Neural progenitor cell (in vitro differentiated cells): ENCODE data around the gene TAS2R43. TPM values are rescaled to one million over a fixed set of nuclear protein-coding genes. Genes with fewer than 3 reads are reported as not detected.
"Not testable (repeated sequence)": the region's sequence is repeated elsewhere in the genome, so short reads cannot be mapped to it uniquely, and the experiment has no call there.

Experiments
- DNase-seq: peaks from one replicate; pipeline ENCODE4 v3.0.0-alpha.2; 2016; ENCODE audit warnings: low spot score
- H2AFZ ChIP-seq: fragments of 200-600 bp; sonication (generic); replicated peaks from 2 replicates; pipeline ENCODE4 v1.6.1; 2016; ENCODE audit warnings: antibody characterized with exemption
- H3F3A ChIP-seq: fragments of 200-600 bp; sonication (generic); 2 replicates; pipeline ENCODE4 v1.6.1; 2016; ENCODE audit warnings: antibody characterized with exemption, low read depth
- H3K27ac ChIP-seq: fragments of 200-600 bp; sonication (generic); 2 replicates; pipeline ENCODE4 v1.5.1; 2016; ENCODE audit warnings: mild to moderate bottlenecking
- H3K27me3 ChIP-seq: fragments of 200-600 bp; sonication (generic); 2 replicates; pipeline ENCODE4 v1.6.1; 2016; ENCODE audit warnings: mild to moderate bottlenecking, moderate library complexity
- H3K36me3 ChIP-seq: fragments of 200-600 bp; sonication (generic); 2 replicates; pipeline ENCODE4 v1.5.1; 2016
- H3K4me1 ChIP-seq: fragments of 200-600 bp; sonication (generic); 2 replicates; pipeline ENCODE4 v1.6.1; 2016; ENCODE audit warnings: mixed run types
- H3K4me2 ChIP-seq: fragments of 200-600 bp; sonication (generic); 2 replicates; pipeline ENCODE4 v1.6.1; 2016
- H3K4me3 ChIP-seq: fragments of 200-600 bp; sonication (generic); 2 replicates; pipeline ENCODE4 v1.5.1; 2016
- H3K79me2 ChIP-seq: fragments of 200-600 bp; sonication (generic); 2 replicates; pipeline ENCODE4 v1.6.1; 2016; ENCODE audit warnings: low read depth
- H3K9ac ChIP-seq: fragments of 200-600 bp; sonication (generic); 2 replicates; pipeline ENCODE4 v1.6.1; 2016
- H3K9me3 ChIP-seq: fragments of 200-600 bp; sonication (generic); 2 replicates; pipeline ENCODE4 v1.5.1; 2016; ENCODE audit warnings: low read depth
- H4K20me1 ChIP-seq: fragments of 200-600 bp; sonication (generic); 2 replicates; pipeline ENCODE4 v1.6.1; 2016; ENCODE audit warnings: low read depth
- H3K27ac Mint-ChIP-seq: 3 replicates; pipeline ENCODE4 v1.8.0; 2021; ENCODE audit warnings: mixed read lengths
- H3K27me3 Mint-ChIP-seq: 2 replicates; pipeline ENCODE4 v1.8.0; 2022; ENCODE audit warnings: low read depth, mild to moderate bottlenecking, inconsistent platforms, moderate library complexity, mixed read lengths; ENCODE audit not compliant: insufficient read depth
- H3K36me3 Mint-ChIP-seq: 3 replicates; pipeline ENCODE4 v1.8.0; 2021; ENCODE audit warnings: mixed read lengths
- H3K4me1 Mint-ChIP-seq: 3 replicates; pipeline ENCODE4 v1.8.0; 2021; ENCODE audit warnings: mixed read lengths
- H3K4me3 Mint-ChIP-seq: 3 replicates; pipeline ENCODE4 v1.8.0; 2021; ENCODE audit warnings: mild to moderate bottlenecking, moderate library complexity, mixed read lengths
- H3K9me3 Mint-ChIP-seq: 3 replicates; pipeline ENCODE4 v1.8.0; 2020; ENCODE audit warnings: mixed read lengths
- CTCF ChIP-seq: fragments of 200-600 bp; sonication (generic); IDR thresholded peaks from 2 replicates; pipeline ENCODE4 v1.5.1; 2017; ENCODE audit warnings: antibody characterized with exemption, mild to moderate bottlenecking
- EZH2 ChIP-seq: fragments of 200-600 bp; sonication (generic); IDR thresholded peaks from 2 replicates; pipeline ENCODE4 v1.6.1; 2017; ENCODE audit warnings: antibody characterized with exemption, mild to moderate bottlenecking, moderate library complexity
- EZH2phosphoT487 ChIP-seq: fragments of 200-600 bp; sonication (generic); IDR thresholded peaks from 2 replicates; pipeline ENCODE4 v1.6.1; 2017; ENCODE audit warnings: antibody characterized with exemption
- total RNA-seq: library from RNA; depleted of rRNA; stranded (reverse); fragments of >200 nt; gene quantifications from 2 replicates; pipeline ENCODE4 v1.2.3, GENCODE V29; 2015; ENCODE audit warnings: low replicate concordance

Gene TAS2R43
- total RNA-seq, 1 donor from 2014 or later = 4.0 TPM

DNA sequence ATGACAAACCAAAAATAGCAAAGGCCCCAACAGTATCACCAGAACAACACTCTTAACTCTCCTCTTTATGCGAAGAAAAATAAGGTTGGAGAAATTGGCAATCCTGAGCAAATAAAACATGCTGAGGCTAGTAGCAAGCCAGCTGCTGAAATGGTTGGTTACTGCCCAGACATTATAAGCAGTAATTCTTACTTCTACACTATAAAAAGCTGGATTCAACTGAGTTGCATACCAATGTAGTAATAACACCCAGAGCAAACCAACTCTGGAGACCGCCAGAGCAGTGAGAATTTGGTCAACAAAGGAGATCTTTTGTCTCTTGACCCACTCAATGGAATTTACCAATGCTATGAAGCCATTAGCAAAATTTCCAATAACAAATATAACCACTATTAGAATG is 41.7 kb upstream of the TAS2R43 start:
- H3K4me3 Mint-ChIP-seq = no peak overlapping the region

GRCh38 chr12:11133162-11133561 is 41.0 kb upstream of the TAS2R43 start:
- Histone ChIP-seq H3K4me2 (no peak overlapping the region), H3F3A (no peaks in the 10 kb centered on the region), H4K20me1 (peaks cover 8% of the 10 kb centered on the region), H3K79me2 (peaks cover 95% of the 10 kb centered on the region), H3K9me3 (no peaks in the 10 kb centered on the region), H3K36me3 (no peaks in the 10 kb centered on the region), H3K27me3 (no peaks in the 10 kb centered on the region), H2AFZ (no peak overlapping the region), H3K9ac (no peak overlapping the region), H3K27ac (no peak overlapping the region), H3K4me3 (no peak overlapping the region), H3K4me1 (no peaks in the 10 kb centered on the region)
- DNase-seq = no peak
- Mint-ChIP-seq H3K27me3 (no peaks in the 10 kb centered on the region), H3K36me3 (peaks cover 63% of the 10 kb centered on the region), H3K27ac (no peak overlapping the region), H3K4me1 (no peaks in the 10 kb centered on the region), H3K9me3 (peaks cover 20% of the 10 kb centered on the region), H3K4me3 (no peak overlapping the region)
- no peak for TF ChIP-seq CTCF
- TF ChIP-seq EZH2 = no peak
- no peak for TF ChIP-seq EZH2phosphoT487

More for the DNA sequence above, 41.7 kb upstream of the TAS2R43 start:
- no peak overlapping the region for H3K27ac Mint-ChIP-seq
- no peaks in the 10 kb centered on the region for H3K36me3 ChIP-seq
- H3K4me1 ChIP-seq = no peaks in the 10 kb centered on the region
- H4K20me1 ChIP-seq = peaks cover 8% of the 10 kb centered on the region
- no peaks in the 10 kb centered on the region for H3K27me3 ChIP-seq
- H3K27ac ChIP-seq = no peak overlapping the region
- TF ChIP-seq EZH2 = no peak
- TF ChIP-seq CTCF = no peak
- TF ChIP-seq EZH2phosphoT487 = no peak
- peaks cover 58% of the 10 kb centered on the region for H3K36me3 Mint-ChIP-seq
- H3K4me2 ChIP-seq = no peak overlapping the region
- no peak overlapping the region for H2AFZ ChIP-seq
- no peak overlapping the region for H3K4me3 ChIP-seq
- peaks cover 95% of the 10 kb centered on the region for H3K79me2 ChIP-seq
- DNase-seq = no peak
- H3K4me1 Mint-ChIP-seq = no peaks in the 10 kb centered on the region
- no peaks in the 10 kb centered on the region for H3K27me3 Mint-ChIP-seq
- H3K9me3 Mint-ChIP-seq = peaks cover 18% of the 10 kb centered on the region
- no peaks in the 10 kb centered on the region for H3K9me3 ChIP-seq
- no peaks in the 10 kb centered on the region for H3F3A ChIP-seq
- no peak overlapping the region for H3K9ac ChIP-seq

- Mint-ChIP-seq H3K4me3 (no peak overlapping the region), H3K9me3 (peaks cover 27% of the 10 kb centered on the region), H3K27ac (no peak overlapping the region), H3K27me3 (no peaks in the 10 kb centered on the region), H3K36me3 (peaks cover 62% of the 10 kb centered on the region), H3K4me1 (no peaks in the 10 kb centered on the region)
- Histone ChIP-seq H3K79me2 (peaks cover 95% of the 10 kb centered on the region), H3F3A (no peaks in the 10 kb centered on the region), H3K27ac (no peak overlapping the region), H3K4me3 (no peak overlapping the region), H4K20me1 (peaks cover 8% of the 10 kb centered on the region), H3K27me3 (no peaks in the 10 kb centered on the region), H3K36me3 (no peaks in the 10 kb centered on the region), H3K9ac (no peak overlapping the region), H3K4me2 (no peak overlapping the region), H3K4me1 (no peaks in the 10 kb centered on the region), H3K9me3 (no peaks in the 10 kb centered on the region), H2AFZ (no peak overlapping the region)
- no peak for TF ChIP-seq EZH2
- TF ChIP-seq EZH2phosphoT487 = no peak
- no peak for DNase-seq
These were observed 38.9 kb upstream of the TAS2R43 start for GRCh38 chr12:11130999-11131398.

GRCh38 chr12:11130382-11130781 is 38.3 kb upstream of the TAS2R43 start:
- H3K4me3 ChIP-seq = no peak overlapping the region
- no peak overlapping the region for H3K9ac ChIP-seq
- peaks cover 27% of the 10 kb centered on the region for H3K9me3 Mint-ChIP-seq
- no peaks in the 10 kb centered on the region for H3K4me1 Mint-ChIP-seq
- H3K36me3 Mint-ChIP-seq = peaks cover 56% of the 10 kb centered on the region
- no peak overlapping the region for H3K4me2 ChIP-seq
- TF ChIP-seq CTCF (no peak), EZH2 (no peak), EZH2phosphoT487 (no peak)
- no peaks in the 10 kb centered on the region for H3K27me3 ChIP-seq
- no peak overlapping the region for H2AFZ ChIP-seq
- DNase-seq = no peak
- no peaks in the 10 kb centered on the region for H3K27me3 Mint-ChIP-seq
- H3F3A ChIP-seq = no peaks in the 10 kb centered on the region
- H3K79me2 ChIP-seq = peaks cover 94% of the 10 kb centered on the region
- no peaks in the 10 kb centered on the region for H3K9me3 ChIP-seq
- no peaks in the 10 kb centered on the region for H3K4me1 ChIP-seq
- H3K36me3 ChIP-seq = peaks cover under 1% of the 10 kb centered on the region
- H3K4me3 Mint-ChIP-seq = no peak overlapping the region
- H4K20me1 ChIP-seq = peaks cover 8% of the 10 kb centered on the region
- no peak overlapping the region for H3K27ac ChIP-seq
- no peak overlapping the region for H3K27ac Mint-ChIP-seq

DNA sequence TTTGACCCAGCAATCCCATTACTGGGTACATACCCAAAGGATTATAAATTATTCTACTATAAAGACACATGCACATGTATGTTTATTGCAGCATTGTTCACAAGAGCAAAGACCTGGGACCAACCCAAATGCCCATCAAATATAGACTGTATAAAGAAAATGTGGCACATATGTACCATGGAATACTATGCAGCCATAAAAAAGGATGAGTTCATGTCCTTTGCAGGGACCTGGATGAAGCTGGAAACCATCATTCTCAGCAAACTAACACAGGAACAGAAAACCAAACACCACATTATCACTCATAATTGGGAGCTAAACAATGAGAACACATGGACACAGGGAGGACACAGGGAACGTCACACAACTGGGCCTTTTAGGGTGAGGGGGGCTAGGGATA is 22.0 kb upstream of the TAS2R43 start:
- not testable (repeated sequence) for H3K27me3 Mint-ChIP-seq, H3K4me1 ChIP-seq, H3K36me3 ChIP-seq, H4K20me1 ChIP-seq, H3K4me3 Mint-ChIP-seq, H2AFZ ChIP-seq, H3K27ac Mint-ChIP-seq, H3K4me3 ChIP-seq, H3K4me1 Mint-ChIP-seq, H3K9ac ChIP-seq, H3K9me3 ChIP-seq, H3K27me3 ChIP-seq, H3F3A ChIP-seq, H3K27ac ChIP-seq, H3K4me2 ChIP-seq, DNase-seq
- H3K79me2 ChIP-seq = peaks cover 97% of the 10 kb centered on the region
- Mint-ChIP-seq H3K36me3 (peaks cover 80% of the 10 kb centered on the region), H3K9me3 (peaks cover 91% of the 10 kb centered on the region)

DNA sequence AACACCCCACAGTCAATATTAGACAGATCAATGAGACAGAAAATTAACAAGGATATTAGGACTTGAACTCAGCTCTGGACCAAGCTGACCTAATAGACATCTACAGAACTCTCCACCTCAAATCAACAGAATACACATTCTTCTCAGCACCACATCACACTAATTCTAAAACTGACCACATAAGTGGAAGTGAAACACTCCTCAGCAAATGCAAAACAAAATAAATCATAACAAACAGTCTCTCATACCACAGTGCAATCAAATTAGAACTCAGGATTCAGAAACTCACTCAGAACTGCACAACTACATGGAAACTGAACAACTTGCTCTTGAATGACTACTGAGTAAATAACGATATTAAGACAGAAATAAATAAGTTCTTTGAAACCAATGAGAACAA is 19.1 kb upstream of the TAS2R43 start:
- H3K4me1 ChIP-seq, H3K27ac ChIP-seq, H2AFZ ChIP-seq, DNase-seq, H3K9ac ChIP-seq, H3K27ac Mint-ChIP-seq, H4K20me1 ChIP-seq, H3K27me3 Mint-ChIP-seq, H3K4me1 Mint-ChIP-seq, H3K4me3 Mint-ChIP-seq, H3K9me3 ChIP-seq, H3F3A ChIP-seq, H3K27me3 ChIP-seq, H3K4me2 ChIP-seq, H3K4me3 ChIP-seq, H3K36me3 ChIP-seq: not testable (repeated sequence)
- peaks cover 93% of the 10 kb centered on the region for H3K79me2 ChIP-seq
- Mint-ChIP-seq H3K36me3 (peaks cover 78% of the 10 kb centered on the region), H3K9me3 (peaks cover 86% of the 10 kb centered on the region)
